Spleen (tissue), 7 donors: Measurements from ENCODE around the gene MFSD12.
A peak's percentile ranks its signal among the peaks of the same experiment; 100 is the strongest.

ENCODE experiments used
- POLR2A ChIP-seq, 3 donors: fragments of 450-650 bp; IDR thresholded peaks; one replicate each; pipeline ENCODE4 v1.5.1; 2017; ENCODE audit warnings: antibody characterized with exemption in 3 of 3, mild to moderate bottlenecking in 1 of 3
- POLR2AphosphoS5 ChIP-seq, 3 donors: sonication (generic); formaldehyde crosslinking; IDR thresholded peaks; one replicate each; pipeline ENCODE4 v1.5.1; 2017; ENCODE audit warnings: antibody characterized with exemption in 3 of 3
- TF ChIP-seq, protein P1 (sequence below), 11 experiments: fragments of 200-600 bp in 7 of 11; fragments of 450-650 bp in 4 of 11; sonication (generic) in 4 of 11; IDR thresholded peaks in 8 of 11; conservative IDR thresholded peaks in 3 of 11; 1 replicate in 7 of 11; 2 replicates in 4 of 11; pipeline versions ENCODE4 v1.4.0 to v1.8.0; 2016 to 2021; ENCODE audit warnings: antibody characterized with exemption in 11 of 11, inconsistent platforms in 4 of 11, mild to moderate bottlenecking in 1 of 11
- donor health status: DM: no; HTN: no; CAD: no; lungs with moderate emphysema.
- donor health status: DM: no; HTN: no; CAD: no.
- donor health status: DM: no; HTN: no; CAD: no.

DNA sequence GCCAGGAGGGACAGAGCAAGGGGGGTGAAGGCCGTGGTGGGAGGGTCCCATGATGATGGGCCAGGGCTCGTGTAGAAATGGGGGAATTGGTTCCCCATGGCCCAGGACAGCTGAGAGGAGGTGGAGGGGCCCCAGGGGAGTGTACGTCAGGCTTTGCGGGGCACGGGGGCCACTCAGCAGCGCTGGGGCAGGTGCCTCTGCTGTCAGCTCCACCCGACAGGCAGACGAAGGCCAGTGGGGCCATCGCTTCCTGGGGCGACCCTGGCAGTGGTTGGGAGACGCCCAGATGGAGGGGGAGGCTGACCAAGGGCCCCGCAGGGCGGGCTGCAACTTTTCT, 20.3 kb downstream of the MFSD12 start:
- TF ChIP-seq POLR2A (IDR thresholded peaks at IDR 0.05) (no peak), POLR2AphosphoS5 (IDR thresholded peaks at IDR 0.05) (peak in 2 of 3 donors; percentile 27 to 45)
- TF ChIP-seq, protein P1, sequence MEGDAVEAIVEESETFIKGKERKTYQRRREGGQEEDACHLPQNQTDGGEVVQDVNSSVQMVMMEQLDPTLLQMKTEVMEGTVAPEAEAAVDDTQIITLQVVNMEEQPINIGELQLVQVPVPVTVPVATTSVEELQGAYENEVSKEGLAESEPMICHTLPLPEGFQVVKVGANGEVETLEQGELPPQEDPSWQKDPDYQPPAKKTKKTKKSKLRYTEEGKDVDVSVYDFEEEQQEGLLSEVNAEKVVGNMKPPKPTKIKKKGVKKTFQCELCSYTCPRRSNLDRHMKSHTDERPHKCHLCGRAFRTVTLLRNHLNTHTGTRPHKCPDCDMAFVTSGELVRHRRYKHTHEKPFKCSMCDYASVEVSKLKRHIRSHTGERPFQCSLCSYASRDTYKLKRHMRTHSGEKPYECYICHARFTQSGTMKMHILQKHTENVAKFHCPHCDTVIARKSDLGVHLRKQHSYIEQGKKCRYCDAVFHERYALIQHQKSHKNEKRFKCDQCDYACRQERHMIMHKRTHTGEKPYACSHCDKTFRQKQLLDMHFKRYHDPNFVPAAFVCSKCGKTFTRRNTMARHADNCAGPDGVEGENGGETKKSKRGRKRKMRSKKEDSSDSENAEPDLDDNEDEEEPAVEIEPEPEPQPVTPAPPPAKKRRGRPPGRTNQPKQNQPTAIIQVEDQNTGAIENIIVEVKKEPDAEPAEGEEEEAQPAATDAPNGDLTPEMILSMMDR (IDR thresholded peaks at IDR 0.05 in 8 of 11, conservative IDR thresholded peaks at IDR 0.05 in 3 of 11), result no peak
